ENCODE data around the gene DECR2. TPM values are rescaled to one million over a fixed set of nuclear protein-coding genes. Genes with fewer than 3 reads are reported as not detected.
A peak's percentile ranks its signal among the peaks of the same experiment; 100 is the strongest.

Gene DECR2
- total and polyA plus RNA-seq, 9 of the 15 experiments (the other 6 are each of a cell fraction or from before 2014, with no cell fraction given): 1.0 to 31.9 (median 10.3) TPM

- peak; percentile 58 for ATAC-seq
- CTCF ChIA-PET (ENCODE audit: low intra/inter-chr PET ratio): interaction anchor here (0.6 to 0.8 kb wide), 2 partner anchors 28 to 1462 kb away, joined by 3 read pairs; no protein-coding TSS in a partner anchor
- intact Hi-C loops (cut with micrococcal nuclease): no loop called here
These were observed 30.6 kb upstream of the DECR2 start for GRCh38 chr16:370979-371514.

More at GRCh38 chr16:370979-371514, 30.6 kb upstream of the DECR2 start:
- Histone ChIP-seq H3K27me3 (ENCODE audit: control insufficient read depth in 2 of 2, insufficient read depth in 2 of 2, low read length in 2 of 2) (no peaks in the 10 kb centered on the region), H3K4me2 (ENCODE audit: insufficient read depth, low read length) (peak overlapping the region; percentile 55), H3K9ac (ENCODE audit: insufficient read depth in 1 of 2, low read depth in 2 of 2, low read length in 2 of 2) (peak overlapping the region; percentile 64 to 92), H2AFZ (ENCODE audit: low read depth, low read length) (peak overlapping the region; percentile 47; the same call in 1 of the 2 replicates), H3K27ac (ENCODE audit: extremely low read depth, low read depth, low read length) (peak overlapping the region; percentile 78), H3K36me3 (ENCODE audit: control insufficient read depth, insufficient read depth, low read length) (peaks cover 83% of the 10 kb centered on the region; the same call in 2 of the 3 replicates), H3K4me1 (replicated peaks in 1 of 2; ENCODE audit: control insufficient read depth in 2 of 2, insufficient read depth in 2 of 2, low read length in 2 of 2) (peaks cover 9 to 72% of the 10 kb centered on the region in 2 experiments), H4K20me1 (replicated peaks; ENCODE audit: control insufficient read depth, insufficient read depth, low read length) (no peaks in the 10 kb centered on the region), H3K9me3 (replicated peaks; ENCODE audit: control insufficient read depth, insufficient read depth, low read depth, low read length) (no peaks in the 10 kb centered on the region), H3K9me1 (ENCODE audit: control insufficient read depth, insufficient read depth, low read length) (peaks cover 5% of the 10 kb centered on the region), H3K79me2 (ENCODE audit: control insufficient read depth, insufficient read depth, low read length) (peaks cover 13% of the 10 kb centered on the region), H3K4me3 (peak overlapping the region; percentile 61)
- POLR2A ChIA-PET: interaction anchor here (0.7 to 2.5 kb wide), 6 partner anchors 9 to 303 kb away, joined by 3 to 8 read pairs (median 4); partner anchors contain the start of genes AXIN1, DECR2 and PGAP6
- 50% methylated on average over 8 of the region's 10 CpGs for WGBS (ENCODE audit: insufficient coverage, low coverage, missing lambda C conversion rate)
- FAIRE-seq: peak; percentile 56
- DNase-seq (ENCODE audit: extremely low read depth in 1 of 4, low spot score in 3 of 4): peak in 2 of 4 experiments; percentile 49 to 55
- in situ Hi-C loops (cut with MboI): no loop called here
- TF ChIP-seq ZNF134 (CRISPR knock-in tag; conservative IDR thresholded peaks at IDR 0.05) (no peak), RBFOX2 (IDR thresholded peaks at IDR 0.05; ENCODE audit: low read depth, low read length) (peak; percentile 45; the same call in 1 of the 2 replicates)
- TF ChIP-seq, protein P1, sequence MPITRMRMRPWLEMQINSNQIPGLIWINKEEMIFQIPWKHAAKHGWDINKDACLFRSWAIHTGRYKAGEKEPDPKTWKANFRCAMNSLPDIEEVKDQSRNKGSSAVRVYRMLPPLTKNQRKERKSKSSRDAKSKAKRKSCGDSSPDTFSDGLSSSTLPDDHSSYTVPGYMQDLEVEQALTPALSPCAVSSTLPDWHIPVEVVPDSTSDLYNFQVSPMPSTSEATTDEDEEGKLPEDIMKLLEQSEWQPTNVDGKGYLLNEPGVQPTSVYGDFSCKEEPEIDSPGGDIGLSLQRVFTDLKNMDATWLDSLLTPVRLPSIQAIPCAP (CRISPR knock-in tag; IDR thresholded peaks at IDR 0.05; ENCODE audit: borderline replicate concordance): no peak
- no TSS peak for BruUV-seq (replicated peaks)

All from K562 (cell line).